Right lobe of liver (tissue), 4 donors: Measurements from ENCODE around the gene RUNX2.

ENCODE experiments used
- CTCF ChIP-seq, 4 donors: fragments of 200-600 bp in 3 of 4; fragments of 450-650 bp in 1 of 4; IDR thresholded peaks; one replicate each; pipeline versions ENCODE4 v1.5.1 to v1.8.0; 2016 to 2022; ENCODE audit warnings: antibody characterized with exemption in 4 of 4, mild to moderate bottlenecking in 2 of 4
- POLR2A ChIP-seq: fragments of 450-650 bp; IDR thresholded peaks from one replicate; pipeline ENCODE4 v1.6.1; 2017; ENCODE audit warnings: antibody characterized with exemption, mild to moderate bottlenecking
- donor health status: DM: no; HTN: no; CAD: no.
- donor health status: DM: no; HTN: no; CAD: no.
- donor health status: DM: no; HTN: yes; CAD: no.

GRCh38 chr6:45491048-45491735 is 163.1 kb downstream of the RUNX2 start:
- TF ChIP-seq POLR2A (no peak), CTCF (IDR thresholded peaks at IDR 0.05) (no peak)
